ENCODE results near the gene SLC19A1.
"Not testable (repeated sequence)": the region's sequence is repeated elsewhere in the genome, so short reads cannot be mapped to it uniquely, and the experiment has no call there.

The SLC19A1 gene

GRCh38 chr21:45562965-45563364 is 20.7 kb upstream of the SLC19A1 start:
- no peak for TF ChIP-seq CTCF (IDR thresholded peaks at IDR 0.05; ENCODE audit: insufficient read depth, missing control alignments)
- FAIRE-seq (no peak), DNase-seq (ENCODE audit: insufficient read length, low spot score) (no peak)

GRCh38 chr21:45562402-45562801 is 20.2 kb upstream of the SLC19A1 start:
- FAIRE-seq (no peak), DNase-seq (ENCODE audit: insufficient read length, low spot score) (no peak)
- no peak for TF ChIP-seq CTCF (IDR thresholded peaks at IDR 0.05; ENCODE audit: insufficient read depth, missing control alignments)

- DNase-seq (ENCODE audit: insufficient read length, low spot score); FAIRE-seq: not testable (repeated sequence)
These were observed 19.0 kb upstream of the SLC19A1 start for GRCh38 chr21:45561241-45561640.

GRCh38 chr21:45560106-45561021 is 18.1 kb upstream of the SLC19A1 start:
- no peak for DNase-seq (ENCODE audit: insufficient read length, low spot score)
- no peak for TF ChIP-seq CTCF (IDR thresholded peaks at IDR 0.05; ENCODE audit: insufficient read depth, missing control alignments)
- FAIRE-seq, result no peak

- TF ChIP-seq CTCF (IDR thresholded peaks at IDR 0.05; ENCODE audit: insufficient read depth, missing control alignments), result no peak
- no peak for FAIRE-seq
- no peak for DNase-seq (ENCODE audit: insufficient read length, low spot score)
These were observed 17.2 kb upstream of the SLC19A1 start for GRCh38 chr21:45559216-45560105.

- DNase-seq (ENCODE audit: insufficient read length, low spot score) (no peak), FAIRE-seq (no peak)
- TF ChIP-seq CTCF (IDR thresholded peaks at IDR 0.05; ENCODE audit: insufficient read depth, missing control alignments), result no peak
These were observed 15.9 kb upstream of the SLC19A1 start for GRCh38 chr21:45558044-45558721.

- FAIRE-seq, result no peak
- DNase-seq (ENCODE audit: insufficient read length, low spot score), result no peak
- no peak for TF ChIP-seq CTCF (IDR thresholded peaks at IDR 0.05; ENCODE audit: insufficient read depth, missing control alignments)
These were observed 15.4 kb upstream of the SLC19A1 start for GRCh38 chr21:45557616-45558043.

All from D721Med (cell line).